Breast epithelium (tissue), 3 donors: ENCODE data around the gene NDUFB7.

ENCODE experiments used
- CTCF ChIP-seq, 3 donors: fragments of 450-650 bp; IDR thresholded peaks; one replicate each; pipeline ENCODE4 v1.5.1; 2016 to 2017; ENCODE audit warnings: antibody characterized with exemption in 3 of 3, mild to moderate bottlenecking in 3 of 3, moderate library complexity in 3 of 3
- POLR2AphosphoS5 ChIP-seq, 3 donors: sonication (generic); formaldehyde crosslinking; IDR thresholded peaks; one replicate each; pipeline ENCODE4 v1.6.1; 2017; ENCODE audit warnings: antibody characterized with exemption in 3 of 3

DNA sequence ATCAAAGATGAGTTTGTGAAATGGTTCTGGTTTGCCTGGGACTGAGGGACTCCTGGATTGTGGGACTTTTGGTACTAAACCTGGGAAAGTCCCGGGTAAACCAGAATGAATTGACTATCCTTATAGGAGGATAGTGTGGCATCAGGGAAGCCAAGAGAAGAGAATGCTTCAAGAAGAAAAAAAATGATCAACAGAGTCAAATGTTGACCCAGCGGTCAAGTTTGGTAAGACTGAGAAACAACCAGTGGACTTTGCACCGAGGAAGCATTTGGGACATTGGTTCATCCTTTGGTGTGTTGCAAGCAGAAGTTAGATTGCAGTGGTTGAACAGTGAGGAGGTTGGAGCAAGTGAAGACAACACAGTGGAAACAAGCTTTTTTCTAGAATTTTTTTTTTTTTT is 44.5 kb upstream of the NDUFB7 start:
- TF ChIP-seq CTCF (IDR thresholded peaks at IDR 0.05), result no peak
- no peak for TF ChIP-seq POLR2AphosphoS5 (IDR thresholded peaks at IDR 0.05)
